Measurements from ENCODE around the gene S1PR3.
"Not testable (repeated sequence)": the region's sequence is repeated elsewhere in the genome, so short reads cannot be mapped to it uniquely, and the experiment has no call there.

S1PR3 gene

GRCh38 chr9:88991066-88992034 lies at the start of gene S1PR3:
Gene S1PR3 (plus strand): TSS chr9:88991468. CDS start chr9:89001201, 9,733 bp downstream.
- DNase-seq (ENCODE audit: low spot score) = no peak

GRCh38 chr9:88941586-88941985 lies 49.7 kb upstream of the S1PR3 start:
- not testable (repeated sequence) for DNase-seq (ENCODE audit: low spot score)

- DNase-seq (ENCODE audit: low spot score) = no peak
Observed at GRCh38 chr9:88942411-88942810, 48.9 kb upstream of the S1PR3 start.

- DNase-seq (ENCODE audit: low spot score) = no peak
Observed at GRCh38 chr9:88945636-88946333, 45.5 kb upstream of the S1PR3 start.

- DNase-seq (ENCODE audit: low spot score) = no peak
Observed at GRCh38 chr9:88947581-88948573, 43.4 kb upstream of the S1PR3 start.

GRCh38 chr9:88949425-88949824 lies 41.8 kb upstream of the S1PR3 start:
- no peak for DNase-seq (ENCODE audit: low spot score)

- DNase-seq (ENCODE audit: low spot score) = no peak
Observed at GRCh38 chr9:88949961-88950340, 41.3 kb upstream of the S1PR3 start.

- DNase-seq (ENCODE audit: low spot score) = no peak
Observed at GRCh38 chr9:88950341-88951154, 40.7 kb upstream of the S1PR3 start.

- DNase-seq (ENCODE audit: low spot score) = no peak
Observed at GRCh38 chr9:88951155-88951542, 40.1 kb upstream of the S1PR3 start.

GRCh38 chr9:88952086-88952615 lies 39.1 kb upstream of the S1PR3 start:
- peak; percentile 54 for DNase-seq (ENCODE audit: low spot score)

- no peak for DNase-seq (ENCODE audit: low spot score)
Observed at GRCh38 chr9:88952976-88953375, 38.3 kb upstream of the S1PR3 start.

GRCh38 chr9:88953381-88954029 lies 37.8 kb upstream of the S1PR3 start:
- DNase-seq (ENCODE audit: low spot score) = peak; percentile 66

GRCh38 chr9:88954066-88954465 lies 37.2 kb upstream of the S1PR3 start:
- no peak for DNase-seq (ENCODE audit: low spot score)

- DNase-seq (ENCODE audit: low spot score) = no peak
Observed at GRCh38 chr9:88957526-88957925, 33.7 kb upstream of the S1PR3 start.

GRCh38 chr9:88959727-88960469 lies 31.4 kb upstream of the S1PR3 start:
- no peak for DNase-seq (ENCODE audit: low spot score)

GRCh38 chr9:88960632-88961031 lies 30.6 kb upstream of the S1PR3 start:
- DNase-seq (ENCODE audit: low spot score) = no peak

- DNase-seq (ENCODE audit: low spot score) = no peak
Observed at GRCh38 chr9:88965473-88965872, 25.8 kb upstream of the S1PR3 start.

- no peak for DNase-seq (ENCODE audit: low spot score)
Observed at GRCh38 chr9:88966894-88967676, 24.2 kb upstream of the S1PR3 start.

GRCh38 chr9:88968799-88969198 lies 22.5 kb upstream of the S1PR3 start:
- no peak for DNase-seq (ENCODE audit: low spot score)

Measured in globus pallidus (tissue), 1 donor.